ENCODE measurements around the gene MAPK14. TPM values are rescaled to one million over a fixed set of nuclear protein-coding genes. Genes with fewer than 3 reads are reported as not detected.

MAPK14 gene
- total and polyA plus RNA-seq, 2 donors (not counting 3 experiments of a cell fraction or from before 2014, with no cell fraction given): 33.3 to 54.1 TPM

DNA sequence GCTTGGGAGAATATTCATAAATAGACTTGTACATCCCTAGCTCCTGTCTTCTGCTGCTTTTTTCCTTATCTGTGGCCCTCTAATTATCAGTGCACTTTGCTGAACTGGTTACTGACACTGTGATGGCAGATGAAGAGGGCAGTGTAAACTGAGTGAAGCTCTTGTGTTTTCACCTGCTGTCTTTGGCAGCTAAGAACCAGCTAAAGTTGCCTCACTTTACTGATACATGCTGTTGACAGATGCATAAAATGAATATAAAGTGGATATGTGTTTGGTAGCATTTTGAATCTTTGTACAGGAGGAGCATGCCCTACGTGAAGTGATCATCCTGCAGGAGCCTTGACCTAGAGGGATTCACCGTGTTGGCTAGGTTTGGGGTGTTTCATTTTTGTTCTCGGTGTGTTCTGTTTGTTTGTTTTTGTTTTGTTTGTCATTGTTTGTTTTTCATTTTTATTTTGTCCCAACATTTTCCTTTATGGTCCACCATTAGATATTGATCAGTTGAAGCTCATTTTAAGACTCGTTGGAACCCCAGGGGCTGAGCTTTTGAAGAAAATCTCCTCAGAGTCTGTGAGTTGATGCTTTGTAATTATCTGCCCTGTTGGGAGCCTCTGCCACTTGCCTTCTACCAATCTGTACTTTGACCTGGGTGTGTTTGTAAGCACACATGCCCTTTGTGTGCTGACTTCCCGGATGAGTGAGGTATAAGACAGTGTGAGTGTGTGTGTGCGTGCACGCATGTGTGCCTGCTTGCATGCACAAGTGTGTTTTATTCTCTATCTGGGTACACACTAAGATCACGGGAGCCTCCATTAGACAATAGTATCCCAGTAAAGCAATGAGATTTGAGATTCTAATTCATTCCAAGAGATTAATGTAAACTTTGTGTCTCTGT lies 68.1 kb downstream of the MAPK14 start:
- Histone ChIP-seq H3K27me3 (ENCODE audit: control insufficient read depth in 2 of 2, insufficient read depth in 2 of 2, low read length in 2 of 2) (no peaks in the 10 kb centered on the region), H3K4me2 (ENCODE audit: insufficient read depth, low read length) (no peak overlapping the region), H3K79me2 (ENCODE audit: control insufficient read depth, insufficient read depth, low read length) (no peaks in the 10 kb centered on the region), H4K20me1 (replicated peaks; ENCODE audit: control insufficient read depth, extremely low read depth, insufficient read depth, low read length) (no peaks in the 10 kb centered on the region), H3K9me3 (replicated peaks; ENCODE audit: control insufficient read depth, insufficient read depth, low read length) (no peaks in the 10 kb centered on the region), H3K4me3 (replicated peaks in 1 of 3; ENCODE audit: insufficient read depth in 1 of 3, low read depth in 1 of 3, low read length in 3 of 3) (no peak overlapping the region), H3K4me1 (ENCODE audit: control insufficient read depth, extremely low read depth, insufficient read depth, low read length) (peaks cover 13% of the 10 kb centered on the region), H3K9ac (replicated peaks; ENCODE audit: extremely low read depth, insufficient read depth, low read length) (no peak overlapping the region), H3K27ac (ENCODE audit: insufficient read depth, low read depth, low read length) (no peak overlapping the region), H2AFZ (ENCODE audit: low read depth, low read length) (no peak overlapping the region), H3K9me1 (replicated peaks; ENCODE audit: control insufficient read depth, extremely low read depth, insufficient read depth, low read length) (no peaks in the 10 kb centered on the region), H3K36me3 (ENCODE audit: control insufficient read depth in 2 of 2, extremely low read depth in 1 of 2, insufficient read depth in 2 of 2, low read length in 2 of 2) (peaks cover 9 to 11% of the 10 kb centered on the region in 2 experiments)
- intact Hi-C loops (cut with micrococcal nuclease) (loop anchor here (1.0 to 10.0 kb wide), 4 partner anchors 68 to 511 kb away; partner anchors contain the start of genes ARMC12 and MAPK14), dilution Hi-C loops (cut with MboI; ENCODE audit: extremely low pct_ligation_motif_present, low sequenced_read_pairs) (no loop called here)
- POLR2A ChIA-PET: interaction anchor here (1.2 kb wide), 1 partner anchor 68 kb away, joined by 3 read pairs; the partner anchor contains the start of gene MAPK14
- CTCF ChIA-PET: interaction anchor here (1.0 to 8.5 kb wide), 15 partner anchors 8 to 359 kb away, joined by 3 to 155 read pairs (median 6); partner anchors contain the start of genes ARMC12, MAPK14 and SRPK1
- TF ChIP-seq POLR2A (IDR thresholded peaks at IDR 0.05; ENCODE audit: low read depth, low read length): no peak
- no peak for TF ChIP-seq JUN (IDR thresholded peaks at IDR 0.05; ENCODE audit: borderline replicate concordance, insufficient read depth, insufficient read length, low read depth)
- no peak for TF ChIP-seq GATA2 (IDR thresholded peaks at IDR 0.05; ENCODE audit: insufficient read depth, insufficient read length, low read depth, low read length)
- TF ChIP-seq POLR2AphosphoS5 (IDR thresholded peaks at IDR 0.05; ENCODE audit: insufficient read depth, low read depth, low read length): no peak
- TF ChIP-seq FOS (IDR thresholded peaks at IDR 0.05; ENCODE audit: borderline replicate concordance, insufficient read depth, low read length): no peak
- TF ChIP-seq EZH2 (IDR thresholded peaks at IDR 0.05; ENCODE audit: borderline replicate concordance, low read depth, low read length, severe bottlenecking): no peak
- TF ChIP-seq, protein P1, sequence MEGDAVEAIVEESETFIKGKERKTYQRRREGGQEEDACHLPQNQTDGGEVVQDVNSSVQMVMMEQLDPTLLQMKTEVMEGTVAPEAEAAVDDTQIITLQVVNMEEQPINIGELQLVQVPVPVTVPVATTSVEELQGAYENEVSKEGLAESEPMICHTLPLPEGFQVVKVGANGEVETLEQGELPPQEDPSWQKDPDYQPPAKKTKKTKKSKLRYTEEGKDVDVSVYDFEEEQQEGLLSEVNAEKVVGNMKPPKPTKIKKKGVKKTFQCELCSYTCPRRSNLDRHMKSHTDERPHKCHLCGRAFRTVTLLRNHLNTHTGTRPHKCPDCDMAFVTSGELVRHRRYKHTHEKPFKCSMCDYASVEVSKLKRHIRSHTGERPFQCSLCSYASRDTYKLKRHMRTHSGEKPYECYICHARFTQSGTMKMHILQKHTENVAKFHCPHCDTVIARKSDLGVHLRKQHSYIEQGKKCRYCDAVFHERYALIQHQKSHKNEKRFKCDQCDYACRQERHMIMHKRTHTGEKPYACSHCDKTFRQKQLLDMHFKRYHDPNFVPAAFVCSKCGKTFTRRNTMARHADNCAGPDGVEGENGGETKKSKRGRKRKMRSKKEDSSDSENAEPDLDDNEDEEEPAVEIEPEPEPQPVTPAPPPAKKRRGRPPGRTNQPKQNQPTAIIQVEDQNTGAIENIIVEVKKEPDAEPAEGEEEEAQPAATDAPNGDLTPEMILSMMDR (IDR thresholded peaks at IDR 0.05; ENCODE audit: extremely low read depth in 1 of 2, insufficient read depth in 1 of 2, low read depth in 1 of 2, low read length in 2 of 2): no peak
- TF ChIP-seq MYC (IDR thresholded peaks at IDR 0.05; ENCODE audit: low read depth, low read length): no peak
- BruUV-seq (replicated peaks): no TSS peak
- FAIRE-seq (peak; percentile 31), DNase-seq (ENCODE audit: low read depth, low spot score) (no peak)
